Kidney (tissue), 14 donors: ENCODE data around the gene COPS8. TPM values are rescaled to one million over a fixed set of nuclear protein-coding genes. Genes with fewer than 3 reads are reported as not detected.

Source experiments
- DNase-seq, 5 donors: peaks; one replicate each; pipeline ENCODE4 v3.0.0-alpha.2; 2013 to 2020
- FAIRE-seq: peaks from 2 replicates; lab custom pipeline; 2012; peaks lifted over from hg19 to GRCh38; lab: Jason Lieb, UNC
- H3K27ac ChIP-seq, 2 donors: one replicate each; pipeline ENCODE4 v1.7.0; 2013; ENCODE audit warnings: low read depth in 2 of 2, low read length in 2 of 2, inconsistent platforms in 1 of 2
- H3K27me3 ChIP-seq: one replicate; pipeline ENCODE4 v1.7.1; 2013; ENCODE audit warnings: low read length, inconsistent platforms; ENCODE audit not compliant: control insufficient read depth, insufficient read depth
- H3K36me3 ChIP-seq, 3 donors: one replicate each; pipeline versions ENCODE4 v1.7.0 to v1.7.1; 2013; ENCODE audit warnings: low read length in 3 of 3, control low read depth in 1 of 3, inconsistent platforms in 1 of 3; ENCODE audit not compliant: insufficient read depth in 3 of 3, control insufficient read depth in 2 of 3
- H3K4me1 ChIP-seq, 3 donors: one replicate each; pipeline versions ENCODE4 v1.7.0 to v1.7.1; 2013; ENCODE audit warnings: low read length in 3 of 3, inconsistent platforms in 1 of 3, low read depth in 1 of 3; ENCODE audit not compliant: control insufficient read depth in 2 of 3, insufficient read depth in 2 of 3
- H3K4me3 ChIP-seq, 3 donors: one replicate each; pipeline versions ENCODE4 v1.7.0 to v1.8.1; 2013; ENCODE audit warnings: low read length in 3 of 3, control low read depth in 1 of 3, inconsistent platforms in 1 of 3
- H3K9ac ChIP-seq, 3 donors: one replicate each; pipeline versions ENCODE4 v1.7.0 to v1.7.1; 2013; ENCODE audit warnings: low read length in 3 of 3, control low read depth in 1 of 3, inconsistent platforms in 1 of 3
- H3K9me3 ChIP-seq, 3 donors: one replicate each; pipeline versions ENCODE4 v1.7.0 to v1.7.1; 2013; ENCODE audit warnings: low read length in 3 of 3, control low read depth in 1 of 3, inconsistent platforms in 1 of 3; ENCODE audit not compliant: control insufficient read depth in 2 of 3, insufficient read depth in 1 of 3
- intact Hi-C: fragments of 100-400 bp; cut with DNase I; formaldehyde crosslinking; loops from one replicate; pipeline ENCODE4 v1.11.1; 2022
- polyA plus RNA-seq: library from polyadenylated mRNA; stranded (reverse); fragments of 350-450 nt; fragmentation: Illumina TruSeq; extraction: RNeasy Lipid Tissue Mini Kit (QIAGEN cat#74804); gene quantifications from one replicate; pipeline ENCODE4 v1.2.3, GENCODE V29; 2014; ENCODE audit warnings: low read depth, low replicate concordance; ENCODE audit not compliant: insufficient read depth
- total RNA-seq: library from RNA; stranded (reverse); fragmentation: NEBNext Ultra II Directional; extraction: Animal tissue kit (Norgen Biotek cat#: 25700); gene quantifications from one replicate; pipeline ENCODE4 v1.2.1, GENCODE V29; 2021
- TF ChIP-seq, protein P1 (sequence below): IDR thresholded peaks from 3 replicates; pipeline ENCODE4 v1.5.1; 2012; ENCODE audit warnings: mild to moderate bottlenecking, moderate library complexity, borderline replicate concordance; ENCODE audit not compliant: insufficient read depth; ENCODE audit errors: extremely low read depth
- donor health status: control.
- donor health status: control.
- donor health status: control.
- donor health status: control.
- donor health status: control.
- donor health status: DM: yes; HTN: yes; CAD: no.
- donor health status: Normal renal cell carcinoma (clear cell type).

Gene COPS8
- total and polyA plus RNA-seq, 2 donors from 2014 or later = 40.7 to 67.6 TPM

DNA sequence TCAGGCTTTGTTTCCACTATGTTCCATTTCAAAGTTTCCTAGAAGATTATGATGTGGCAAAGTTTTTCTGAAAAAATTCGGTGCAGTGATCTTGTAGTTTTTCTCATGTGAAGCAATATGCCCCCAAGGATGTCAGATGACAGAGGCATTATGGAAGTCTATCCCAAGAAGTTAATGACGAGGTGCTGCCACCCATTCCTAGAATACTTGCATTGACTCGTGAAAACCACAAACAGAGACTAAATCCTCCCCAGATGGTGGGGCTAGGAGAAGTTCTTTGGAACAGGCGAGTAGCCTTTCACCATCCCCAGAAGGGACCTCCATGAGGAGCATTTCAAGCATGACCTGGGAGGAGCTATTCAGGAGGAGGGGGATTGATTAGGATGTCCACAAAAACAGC is 40.2 kb upstream of the COPS8 start:
- no peak overlapping the region for H3K27ac ChIP-seq
- TF ChIP-seq, protein P1, sequence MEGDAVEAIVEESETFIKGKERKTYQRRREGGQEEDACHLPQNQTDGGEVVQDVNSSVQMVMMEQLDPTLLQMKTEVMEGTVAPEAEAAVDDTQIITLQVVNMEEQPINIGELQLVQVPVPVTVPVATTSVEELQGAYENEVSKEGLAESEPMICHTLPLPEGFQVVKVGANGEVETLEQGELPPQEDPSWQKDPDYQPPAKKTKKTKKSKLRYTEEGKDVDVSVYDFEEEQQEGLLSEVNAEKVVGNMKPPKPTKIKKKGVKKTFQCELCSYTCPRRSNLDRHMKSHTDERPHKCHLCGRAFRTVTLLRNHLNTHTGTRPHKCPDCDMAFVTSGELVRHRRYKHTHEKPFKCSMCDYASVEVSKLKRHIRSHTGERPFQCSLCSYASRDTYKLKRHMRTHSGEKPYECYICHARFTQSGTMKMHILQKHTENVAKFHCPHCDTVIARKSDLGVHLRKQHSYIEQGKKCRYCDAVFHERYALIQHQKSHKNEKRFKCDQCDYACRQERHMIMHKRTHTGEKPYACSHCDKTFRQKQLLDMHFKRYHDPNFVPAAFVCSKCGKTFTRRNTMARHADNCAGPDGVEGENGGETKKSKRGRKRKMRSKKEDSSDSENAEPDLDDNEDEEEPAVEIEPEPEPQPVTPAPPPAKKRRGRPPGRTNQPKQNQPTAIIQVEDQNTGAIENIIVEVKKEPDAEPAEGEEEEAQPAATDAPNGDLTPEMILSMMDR = no peak
- intact Hi-C loops = no loop called here
- FAIRE-seq (no peak), DNase-seq (no peak)
- no peaks in the 10 kb centered on the region for H3K4me1 ChIP-seq
- no peaks in the 10 kb centered on the region for H3K27me3 ChIP-seq
- no peaks in the 10 kb centered on the region for H3K36me3 ChIP-seq
- H3K4me3 ChIP-seq = no peak overlapping the region
- no peak overlapping the region for H3K9ac ChIP-seq
- no peaks in the 10 kb centered on the region for H3K9me3 ChIP-seq

GRCh38 chr2:237048595-237048994 is 37.1 kb upstream of the COPS8 start:
- intact Hi-C loops = no loop called here
- H3K9ac ChIP-seq = no peak overlapping the region
- no peaks in the 10 kb centered on the region for H3K4me1 ChIP-seq
- no peak overlapping the region for H3K27ac ChIP-seq
- no peaks in the 10 kb centered on the region for H3K9me3 ChIP-seq
- FAIRE-seq = no peak
- DNase-seq = no peak
- H3K4me3 ChIP-seq = no peak overlapping the region
- H3K27me3 ChIP-seq = no peaks in the 10 kb centered on the region
- TF ChIP-seq, protein P1 = no peak
- no peaks in the 10 kb centered on the region for H3K36me3 ChIP-seq

DNA sequence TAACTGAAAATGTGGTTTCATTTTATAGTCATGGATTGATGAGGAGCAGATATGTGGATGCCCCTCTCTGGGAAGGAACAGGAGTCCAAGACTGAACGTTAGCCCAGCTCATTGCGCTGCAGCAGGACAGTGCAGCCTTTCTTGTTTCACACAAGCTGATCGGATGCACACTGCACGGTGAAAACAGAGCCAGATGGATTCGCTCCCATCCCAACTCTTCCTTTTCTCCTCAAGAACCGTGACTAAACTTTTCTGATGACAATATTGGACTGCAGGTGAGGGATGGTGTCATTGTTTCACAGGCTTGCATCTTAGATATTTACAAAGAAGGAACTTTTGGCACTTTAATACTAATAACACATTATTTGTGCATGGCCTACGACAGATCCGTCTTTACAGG is 33.8 kb upstream of the COPS8 start:
- DNase-seq (no peak), FAIRE-seq (no peak)
- Histone ChIP-seq H3K27ac (no peak overlapping the region), H3K36me3 (no peaks in the 10 kb centered on the region), H3K27me3 (no peaks in the 10 kb centered on the region), H3K4me1 (no peaks in the 10 kb centered on the region), H3K9me3 (no peaks in the 10 kb centered on the region), H3K4me3 (no peak overlapping the region), H3K9ac (no peak overlapping the region)
- TF ChIP-seq, protein P1 = no peak
- intact Hi-C loops = no loop called here

DNA sequence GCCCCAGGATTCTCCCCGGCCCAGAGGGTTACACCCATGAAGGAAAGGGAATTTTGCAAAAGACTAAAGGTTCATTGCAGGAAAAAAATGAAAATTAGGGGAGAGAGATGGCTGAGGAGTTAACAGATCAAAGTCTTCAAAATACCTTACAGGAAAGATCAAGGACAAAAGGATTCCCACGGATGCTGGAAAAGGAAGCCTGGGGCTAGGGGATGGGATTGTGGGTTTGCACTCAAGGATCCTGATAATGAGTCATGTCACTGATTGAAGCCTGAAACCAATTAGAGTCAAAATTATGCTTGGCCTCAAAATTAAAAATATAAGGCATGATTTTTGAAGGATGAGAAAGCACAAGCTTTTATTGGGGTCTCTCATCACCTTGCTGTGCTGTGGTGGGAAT is 32.6 kb upstream of the COPS8 start:
- H3K9ac ChIP-seq = no peak overlapping the region
- no peak overlapping the region for H3K27ac ChIP-seq
- FAIRE-seq (no peak), DNase-seq (no peak)
- no peak overlapping the region for H3K4me3 ChIP-seq
- no peaks in the 10 kb centered on the region for H3K4me1 ChIP-seq
- intact Hi-C loops = no loop called here
- TF ChIP-seq, protein P1 = no peak
- H3K27me3 ChIP-seq = no peaks in the 10 kb centered on the region
- H3K9me3 ChIP-seq = no peaks in the 10 kb centered on the region
- H3K36me3 ChIP-seq = no peaks in the 10 kb centered on the region
